Activated T-cell treated with anti-CD3 and anti-CD28 coated beads, Interleukin-2, amount 50 U/mL, for 4 hours (primary cell): Measurements from ENCODE around the gene TRIM32. TPM values are rescaled to one million over a fixed set of nuclear protein-coding genes. Genes with fewer than 3 reads are reported as not detected.

ENCODE experiments used
- ATAC-seq, 2 donors: fragments of 200-7000 bp; cut with Tn5 transposase; one replicate each; pipeline ENCODE4 v1.10.0; 2021
- DNase-seq: peaks from one replicate; pipeline ENCODE4 v3.0.0-alpha.2; 2020
- H3K27me3 Mint-ChIP-seq: one replicate; pipeline ENCODE4 v1.8.0; 2021; ENCODE audit warnings: low read depth, mixed read lengths
- H3K36me3 Mint-ChIP-seq: one replicate; pipeline ENCODE4 v1.8.0; 2022; ENCODE audit warnings: mixed read lengths; ENCODE audit not compliant: insufficient read depth
- H3K4me1 Mint-ChIP-seq: one replicate; pipeline ENCODE4 v1.8.0; 2021; ENCODE audit warnings: low read depth, mixed read lengths
- H3K4me3 Mint-ChIP-seq: one replicate; pipeline ENCODE4 v1.8.0; 2021; ENCODE audit warnings: mild to moderate bottlenecking, moderate library complexity, mixed read lengths
- H3K9me3 Mint-ChIP-seq: one replicate; pipeline ENCODE4 v1.8.0; 2021; ENCODE audit warnings: mixed read lengths
- total RNA-seq, 3 donors: library from RNA; stranded (reverse); gene quantifications; one replicate each; pipeline ENCODE4 v1.2.1, GENCODE V29; 2021

Gene TRIM32
- total RNA-seq, 3 donors from 2014 or later: 7.4 to 9.5 (median 9.0) TPM

DNA sequence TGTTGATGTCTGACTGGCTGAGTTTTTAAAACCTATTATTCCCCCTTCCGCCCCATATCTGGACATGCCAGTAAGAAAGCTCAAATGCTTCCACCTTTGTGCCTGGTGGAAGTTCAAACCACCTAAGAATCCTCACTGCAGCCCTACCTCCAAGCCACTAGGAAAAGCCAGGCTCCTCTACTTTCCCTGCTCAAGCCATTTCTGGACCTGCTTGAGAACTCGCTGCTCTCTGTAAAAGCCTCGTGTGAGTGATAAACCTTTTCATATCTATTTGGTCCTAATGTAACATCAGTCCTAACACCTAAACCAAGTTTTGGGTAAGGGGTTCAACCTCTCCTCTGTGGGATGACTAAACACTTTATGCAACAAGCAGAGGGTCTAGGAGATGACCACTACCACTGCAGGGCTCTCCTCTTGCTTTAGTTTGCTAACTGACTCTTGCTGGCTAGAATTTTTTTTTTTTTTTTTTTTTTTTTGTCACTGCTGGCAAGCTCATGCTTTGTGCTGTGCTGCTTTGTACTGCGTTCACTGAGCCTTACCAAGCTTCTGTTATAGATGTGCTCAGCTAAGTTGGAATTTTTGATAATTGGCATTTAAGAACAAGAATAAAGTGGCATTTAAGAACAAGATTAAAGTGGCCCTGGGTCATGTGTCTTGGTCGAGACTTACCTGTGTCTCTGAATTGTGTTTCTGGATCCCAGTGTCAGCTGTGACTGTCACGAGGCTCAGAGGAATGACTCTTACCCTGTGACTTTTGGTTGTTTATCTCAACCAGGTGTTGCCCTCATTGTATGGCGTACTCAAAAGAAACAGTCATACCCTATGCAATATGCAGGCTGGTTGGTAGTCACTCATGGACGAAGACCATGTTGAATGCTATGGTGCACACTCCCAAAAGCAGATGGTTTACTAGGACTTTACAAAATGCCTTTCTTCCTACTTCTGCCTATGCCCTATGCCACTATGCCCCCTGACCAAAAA, 19.5 kb downstream of the TRIM32 start:
- Mint-ChIP-seq H3K4me1 (peaks cover 11% of the 10 kb centered on the region), H3K4me3 (no peak overlapping the region), H3K9me3 (no peaks in the 10 kb centered on the region), H3K36me3 (peaks cover 8% of the 10 kb centered on the region), H3K27me3 (no peaks in the 10 kb centered on the region)
- DNase-seq (no peak), ATAC-seq (no peak)

DNA sequence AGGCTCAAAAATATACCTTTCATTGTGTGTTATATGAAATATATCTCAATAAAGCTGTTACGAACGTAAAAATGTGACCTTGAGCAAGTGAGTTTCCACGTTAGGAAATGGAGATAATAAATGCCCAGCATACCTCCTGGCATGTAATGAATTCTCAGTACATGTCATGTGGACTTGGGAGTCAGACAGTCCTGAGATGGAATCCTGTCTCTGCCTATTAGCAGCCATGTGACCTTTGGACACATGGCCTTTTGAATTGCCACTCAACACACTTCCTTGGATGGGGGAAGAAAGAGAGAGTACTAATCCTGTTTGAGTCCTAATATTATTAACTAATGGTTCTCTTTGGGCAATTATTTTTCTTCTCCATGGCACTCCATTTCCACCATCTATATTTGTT, 25.7 kb downstream of the TRIM32 start:
- DNase-seq (no peak), ATAC-seq (no peak)
- H3K4me1 Mint-ChIP-seq: peaks cover 6% of the 10 kb centered on the region
- H3K4me3 Mint-ChIP-seq: no peak overlapping the region
- no peaks in the 10 kb centered on the region for H3K36me3 Mint-ChIP-seq
- no peaks in the 10 kb centered on the region for H3K9me3 Mint-ChIP-seq
- no peaks in the 10 kb centered on the region for H3K27me3 Mint-ChIP-seq

- Mint-ChIP-seq H3K27me3 (no peaks in the 10 kb centered on the region), H3K4me3 (no peak overlapping the region), H3K36me3 (peaks cover 2% of the 10 kb centered on the region), H3K4me1 (peaks cover 6% of the 10 kb centered on the region), H3K9me3 (no peaks in the 10 kb centered on the region)
- DNase-seq (no peak), ATAC-seq (no peak)
Measured at GRCh38 chr9:116713271-116713670, 26.2 kb downstream of the TRIM32 start.

DNA sequence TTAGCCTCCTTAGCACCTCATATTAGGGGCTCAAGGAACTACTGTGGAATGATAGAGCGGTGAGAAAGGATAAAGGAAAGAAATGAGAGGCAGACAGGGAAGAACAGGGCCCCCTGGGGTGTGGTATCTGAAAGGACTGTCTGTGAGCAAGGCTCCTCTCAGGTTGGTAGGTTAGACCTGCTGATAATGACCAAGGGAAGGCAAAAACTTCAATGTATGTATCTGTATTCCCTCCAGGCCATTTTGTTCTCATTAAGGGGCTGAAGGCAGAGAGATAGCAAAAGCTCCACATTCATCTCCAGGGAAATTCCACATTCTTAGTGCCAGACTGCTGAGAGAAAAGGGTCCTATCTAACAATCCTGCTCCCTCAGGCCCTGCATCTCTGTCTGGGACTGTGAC, 28.6 kb downstream of the TRIM32 start:
- ATAC-seq: no peak
- Mint-ChIP-seq H3K9me3 (no peaks in the 10 kb centered on the region), H3K27me3 (no peaks in the 10 kb centered on the region), H3K4me3 (no peak overlapping the region), H3K4me1 (peaks cover 6% of the 10 kb centered on the region), H3K36me3 (peaks cover 2% of the 10 kb centered on the region)
- no peak for DNase-seq

DNA sequence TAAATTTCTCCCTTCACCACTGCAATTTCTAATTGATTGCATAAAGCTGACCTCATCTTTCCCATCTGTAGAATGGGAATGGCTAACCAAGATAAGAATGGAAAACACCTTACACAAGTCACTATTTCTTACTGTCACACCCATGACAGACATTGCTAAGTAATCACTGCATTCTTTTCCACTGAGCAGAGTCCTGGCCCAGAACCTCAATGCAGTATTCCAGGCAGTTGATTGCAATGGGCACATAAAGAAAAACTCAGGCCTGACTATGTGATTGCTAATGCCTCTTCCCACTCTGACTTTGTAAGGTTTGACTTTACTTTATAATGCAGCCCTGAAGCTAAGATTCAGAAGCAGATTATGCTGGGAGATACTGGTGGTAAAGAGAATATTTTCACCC, 29.3 kb downstream of the TRIM32 start:
- Mint-ChIP-seq H3K27me3 (no peaks in the 10 kb centered on the region), H3K4me3 (no peak overlapping the region), H3K4me1 (peaks cover 6% of the 10 kb centered on the region), H3K9me3 (no peaks in the 10 kb centered on the region), H3K36me3 (peaks cover 2% of the 10 kb centered on the region)
- ATAC-seq (no peak), DNase-seq (no peak)

DNA sequence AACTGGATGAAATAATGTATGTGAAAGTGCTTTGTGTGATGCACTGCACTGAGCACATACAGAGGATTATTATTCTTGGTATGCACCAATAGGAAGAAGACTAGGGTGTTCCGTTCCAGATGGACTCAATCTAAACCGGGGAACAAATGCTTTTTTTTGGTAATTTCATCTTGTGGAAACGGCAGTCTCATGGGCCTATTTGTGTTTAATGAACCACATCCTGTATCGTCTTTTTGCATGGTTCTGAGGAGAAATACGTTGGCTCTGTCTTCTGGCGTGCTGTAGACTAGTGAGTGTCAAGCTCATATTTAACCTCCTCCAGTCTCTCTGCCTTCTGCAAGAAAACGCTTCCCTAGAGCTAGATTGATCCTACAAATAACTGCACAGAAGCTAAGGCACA, 30.0 kb downstream of the TRIM32 start:
- DNase-seq (no peak), ATAC-seq (no peak)

GRCh38 chr9:116718111-116718510, 31.0 kb downstream of the TRIM32 start:
- Mint-ChIP-seq H3K4me1 (peaks cover 6% of the 10 kb centered on the region), H3K4me3 (no peak overlapping the region), H3K27me3 (no peaks in the 10 kb centered on the region), H3K9me3 (no peaks in the 10 kb centered on the region), H3K36me3 (peaks cover 2% of the 10 kb centered on the region)
- ATAC-seq (no peak), DNase-seq (no peak)

More for the DNA sequence above, 30.0 kb downstream of the TRIM32 start:
- Mint-ChIP-seq H3K27me3 (no peaks in the 10 kb centered on the region), H3K4me1 (peaks cover 6% of the 10 kb centered on the region), H3K4me3 (no peak overlapping the region), H3K9me3 (no peaks in the 10 kb centered on the region), H3K36me3 (peaks cover 2% of the 10 kb centered on the region)

DNA sequence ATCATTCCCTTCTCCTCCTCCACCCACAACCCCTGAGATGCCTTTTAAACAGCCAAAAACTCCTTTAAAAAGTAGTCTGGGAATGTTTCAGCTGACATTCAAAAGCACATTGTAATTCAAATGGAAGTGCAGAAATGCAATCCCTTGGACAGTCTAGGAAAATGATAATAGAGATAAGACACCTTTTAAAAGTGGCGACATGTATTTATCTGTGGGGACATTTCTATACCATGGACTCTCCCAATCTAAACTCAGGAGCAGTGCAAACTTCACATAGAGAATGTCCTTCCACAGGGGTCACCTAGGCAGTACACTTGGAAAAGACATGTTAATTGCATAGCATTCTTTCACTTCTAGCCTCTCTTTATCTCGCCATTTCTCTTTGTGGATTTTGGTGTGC, 33.0 kb downstream of the TRIM32 start:
- Mint-ChIP-seq H3K27me3 (no peaks in the 10 kb centered on the region), H3K4me1 (peaks cover 6% of the 10 kb centered on the region), H3K9me3 (no peaks in the 10 kb centered on the region), H3K36me3 (peaks cover 2% of the 10 kb centered on the region), H3K4me3 (no peak overlapping the region)
- ATAC-seq: no peak
- no peak for DNase-seq

GRCh38 chr9:116721411-116721810, 34.3 kb downstream of the TRIM32 start:
- Mint-ChIP-seq H3K27me3 (no peaks in the 10 kb centered on the region), H3K4me3 (no peak overlapping the region)
- ATAC-seq: no peak

GRCh38 chr9:116721944-116722343, 34.8 kb downstream of the TRIM32 start:
- Mint-ChIP-seq H3K36me3 (peaks cover 2% of the 10 kb centered on the region), H3K27me3 (no peaks in the 10 kb centered on the region), H3K4me3 (no peak overlapping the region), H3K4me1 (peaks cover 4% of the 10 kb centered on the region), H3K9me3 (no peaks in the 10 kb centered on the region)
- ATAC-seq (no peak), DNase-seq (no peak)

More at GRCh38 chr9:116721411-116721810, 34.3 kb downstream of the TRIM32 start:
- no peaks in the 10 kb centered on the region for H3K9me3 Mint-ChIP-seq
- no peak for DNase-seq
- H3K4me1 Mint-ChIP-seq: peaks cover 6% of the 10 kb centered on the region
- peaks cover 2% of the 10 kb centered on the region for H3K36me3 Mint-ChIP-seq

GRCh38 chr9:116724123-116724522, 37.0 kb downstream of the TRIM32 start:
- DNase-seq (no peak), ATAC-seq (no peak)
- peaks cover 3% of the 10 kb centered on the region for H3K27me3 Mint-ChIP-seq
- H3K36me3 Mint-ChIP-seq: no peaks in the 10 kb centered on the region
- no peaks in the 10 kb centered on the region for H3K9me3 Mint-ChIP-seq
- H3K4me1 Mint-ChIP-seq: no peaks in the 10 kb centered on the region
- H3K4me3 Mint-ChIP-seq: no peak overlapping the region

DNA sequence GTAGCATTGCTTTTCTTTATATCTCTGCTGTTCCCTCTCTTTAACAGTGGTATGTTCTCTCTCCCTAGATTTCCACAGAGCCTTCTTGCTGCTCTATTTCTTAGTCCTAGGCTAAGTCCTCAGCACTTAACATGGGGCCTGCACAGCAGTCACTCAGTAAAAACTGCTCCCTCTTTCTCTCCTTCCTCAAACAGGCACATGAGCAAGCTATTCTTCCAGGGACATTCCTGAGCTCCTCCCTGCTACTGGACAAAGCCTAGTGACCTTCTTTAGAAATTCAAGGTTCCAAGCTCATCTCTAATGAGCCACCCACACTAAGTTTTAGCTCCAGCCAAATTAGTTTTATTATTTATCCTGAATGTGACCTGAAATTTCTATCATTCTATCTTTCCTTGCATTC, 39.5 kb downstream of the TRIM32 start:
- H3K4me3 Mint-ChIP-seq: no peak overlapping the region
- DNase-seq: no peak
- no peaks in the 10 kb centered on the region for H3K9me3 Mint-ChIP-seq
- peaks cover 4% of the 10 kb centered on the region for H3K27me3 Mint-ChIP-seq
- no peak for ATAC-seq
- no peaks in the 10 kb centered on the region for H3K36me3 Mint-ChIP-seq
- no peaks in the 10 kb centered on the region for H3K4me1 Mint-ChIP-seq

DNA sequence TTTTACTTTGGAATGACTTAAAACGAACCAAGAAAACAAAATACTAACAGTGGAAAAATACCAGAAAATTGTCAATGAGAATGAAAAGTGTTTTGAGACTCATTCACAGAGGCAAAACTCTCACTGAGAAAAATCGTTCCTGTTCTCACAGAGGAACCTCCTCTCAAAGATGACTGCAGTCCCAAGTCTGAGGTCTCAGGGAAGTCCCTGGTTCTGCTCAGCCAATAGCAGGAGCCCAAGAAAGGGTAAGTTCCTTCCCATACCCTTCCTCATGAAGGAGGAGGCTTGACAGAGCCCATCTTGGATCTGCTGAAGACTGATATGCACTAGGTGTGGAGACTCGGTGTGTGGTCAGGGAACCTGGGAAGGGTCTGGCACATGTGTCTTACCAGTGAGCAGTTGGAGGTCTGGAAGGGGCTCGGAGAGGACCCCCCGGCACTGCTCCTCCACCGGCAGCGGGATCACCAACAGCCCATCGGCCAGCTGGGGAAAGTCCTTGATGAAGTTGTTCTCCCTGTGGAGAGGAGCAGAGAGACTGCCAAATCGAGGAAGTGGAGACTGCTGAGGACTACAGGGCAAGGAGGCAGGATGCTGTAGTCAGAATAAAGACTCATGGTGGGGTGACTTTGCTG, 46.0 kb downstream of the TRIM32 start:
- Mint-ChIP-seq H3K4me3 (no peak overlapping the region), H3K4me1 (peaks cover 3% of the 10 kb centered on the region), H3K9me3 (no peaks in the 10 kb centered on the region), H3K27me3 (peaks cover 25% of the 10 kb centered on the region), H3K36me3 (no peaks in the 10 kb centered on the region)
- ATAC-seq (no peak), DNase-seq (no peak)

- no peaks in the 10 kb centered on the region for H3K36me3 Mint-ChIP-seq
- no peak overlapping the region for H3K4me3 Mint-ChIP-seq
- no peaks in the 10 kb centered on the region for H3K9me3 Mint-ChIP-seq
- peaks cover 21% of the 10 kb centered on the region for H3K27me3 Mint-ChIP-seq
- H3K4me1 Mint-ChIP-seq: peaks cover 3% of the 10 kb centered on the region
- no peak for ATAC-seq
- no peak for DNase-seq
Measured at GRCh38 chr9:116736399-116737151, 49.5 kb downstream of the TRIM32 start.
